ENCODE results near the gene LRRC74B.
"Not testable (repeated sequence)": the region's sequence is repeated elsewhere in the genome, so short reads cannot be mapped to it uniquely, and the experiment has no call there.

DNA sequence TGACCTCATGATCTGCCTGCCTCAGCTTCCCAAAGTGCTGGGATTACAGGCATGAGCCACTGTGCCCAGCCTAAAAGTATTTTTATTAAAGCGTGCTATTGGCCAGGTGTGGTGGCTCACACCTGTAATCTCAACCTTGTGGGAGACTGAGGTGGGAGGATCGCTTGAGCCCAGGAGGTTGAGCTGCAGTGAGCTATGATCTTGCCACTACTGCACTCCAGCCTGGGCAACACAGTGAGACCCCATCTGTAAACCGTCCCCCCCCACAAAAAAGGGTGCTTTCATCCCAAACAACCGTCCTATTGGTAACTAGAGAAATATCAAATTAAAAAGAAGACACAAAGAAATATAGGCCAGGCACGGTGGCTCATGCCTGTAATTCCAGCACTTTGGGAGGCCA lies 6.6 kb upstream of the LRRC74B start:
- TF ChIP-seq, protein P1, sequence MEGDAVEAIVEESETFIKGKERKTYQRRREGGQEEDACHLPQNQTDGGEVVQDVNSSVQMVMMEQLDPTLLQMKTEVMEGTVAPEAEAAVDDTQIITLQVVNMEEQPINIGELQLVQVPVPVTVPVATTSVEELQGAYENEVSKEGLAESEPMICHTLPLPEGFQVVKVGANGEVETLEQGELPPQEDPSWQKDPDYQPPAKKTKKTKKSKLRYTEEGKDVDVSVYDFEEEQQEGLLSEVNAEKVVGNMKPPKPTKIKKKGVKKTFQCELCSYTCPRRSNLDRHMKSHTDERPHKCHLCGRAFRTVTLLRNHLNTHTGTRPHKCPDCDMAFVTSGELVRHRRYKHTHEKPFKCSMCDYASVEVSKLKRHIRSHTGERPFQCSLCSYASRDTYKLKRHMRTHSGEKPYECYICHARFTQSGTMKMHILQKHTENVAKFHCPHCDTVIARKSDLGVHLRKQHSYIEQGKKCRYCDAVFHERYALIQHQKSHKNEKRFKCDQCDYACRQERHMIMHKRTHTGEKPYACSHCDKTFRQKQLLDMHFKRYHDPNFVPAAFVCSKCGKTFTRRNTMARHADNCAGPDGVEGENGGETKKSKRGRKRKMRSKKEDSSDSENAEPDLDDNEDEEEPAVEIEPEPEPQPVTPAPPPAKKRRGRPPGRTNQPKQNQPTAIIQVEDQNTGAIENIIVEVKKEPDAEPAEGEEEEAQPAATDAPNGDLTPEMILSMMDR (IDR thresholded peaks at IDR 0.05; ENCODE audit: insufficient read depth, low read length, poor library complexity, severe bottlenecking) = not testable (repeated sequence)
- not testable (repeated sequence) for TF ChIP-seq EZH2phosphoT487 (conservative IDR thresholded peaks at IDR 0.05; ENCODE audit: low read length)
